Endodermal cell (in vitro differentiated cells): ENCODE data around the gene HABP4. TPM values are rescaled to one million over a fixed set of nuclear protein-coding genes. Genes with fewer than 3 reads are reported as not detected.

Experiments
- DNase-seq: peaks from one replicate; pipeline ENCODE4 v3.0.0-alpha.2; 2017
- H3K27ac ChIP-seq: 2 replicates; pipeline ENCODE4 v1.5.1; 2013; ENCODE audit warnings: mild to moderate bottlenecking, low read depth, low read length, moderate library complexity
- H3K27me3 ChIP-seq: 2 replicates; pipeline ENCODE4 v1.6.1; 2013; ENCODE audit warnings: mild to moderate bottlenecking, low read length, moderate library complexity; ENCODE audit not compliant: insufficient read depth, control insufficient read depth, poor library complexity, severe bottlenecking
- H3K36me3 ChIP-seq: 2 replicates; pipeline ENCODE4 v1.7.0; 2013; ENCODE audit warnings: mild to moderate bottlenecking, low read length, moderate library complexity; ENCODE audit not compliant: control insufficient read depth, insufficient read depth
- H3K4me1 ChIP-seq: one replicate; pipeline ENCODE4 v1.7.0; 2013; ENCODE audit warnings: low read length; ENCODE audit not compliant: control insufficient read depth, insufficient read depth
- H3K4me3 ChIP-seq: 2 replicates; pipeline ENCODE4 v1.5.1; 2013; ENCODE audit warnings: mild to moderate bottlenecking, low read length, moderate library complexity
- H3K9ac ChIP-seq: 2 replicates; pipeline ENCODE4 v1.6.1; 2013; ENCODE audit warnings: mild to moderate bottlenecking, low read length, moderate library complexity; ENCODE audit not compliant: poor library complexity, severe bottlenecking; ENCODE audit errors: extremely low read depth
- H3K9me3 ChIP-seq: 2 replicates; pipeline ENCODE4 v1.6.1; 2013; ENCODE audit warnings: mild to moderate bottlenecking, low read length, moderate library complexity; ENCODE audit not compliant: control insufficient read depth
- H3K27ac Mint-ChIP-seq: 2 replicates; pipeline ENCODE4 v1.8.0; 2020; ENCODE audit warnings: mixed read lengths
- H3K27me3 Mint-ChIP-seq: 2 replicates; pipeline ENCODE4 v1.8.0; 2021; ENCODE audit warnings: mild to moderate bottlenecking, mixed read lengths; ENCODE audit not compliant: insufficient read depth
- H3K36me3 Mint-ChIP-seq: 2 replicates; pipeline ENCODE4 v1.8.0; 2020; ENCODE audit warnings: low read depth, mixed read lengths
- H3K4me1 Mint-ChIP-seq: 2 replicates; pipeline ENCODE4 v1.8.0; 2020; ENCODE audit warnings: mixed read lengths
- H3K4me3 Mint-ChIP-seq: 2 replicates; pipeline ENCODE4 v1.8.0; 2020; ENCODE audit warnings: mild to moderate bottlenecking, moderate library complexity, mixed read lengths
- H3K9me3 Mint-ChIP-seq: 2 replicates; pipeline ENCODE4 v1.8.0; 2020; ENCODE audit warnings: mild to moderate bottlenecking, mixed read lengths
- WGBS, 2 experiments: methylation state at CpG; one replicate each; pipeline versions ENCODE4 v1.1.5 to v1.1.7; 2013; ENCODE audit warnings: missing lambda C conversion rate in 2 of 2, mixed read lengths in 1 of 2; ENCODE audit not compliant: insufficient coverage in 1 of 2, insufficient read length in 1 of 2; 5-methylcytosine and 5-hydroxymethylcytosine counted together
- total RNA-seq, 2 donors: library from RNA; stranded (reverse); fragmentation: NEBNext Ultra II Directional in 1 of 2; extraction: Animal tissue kit (Norgen Biotek cat#: 25700) in 1 of 2; gene quantifications; 2 replicates in 1 of 2; 3 replicates in 1 of 2; pipeline ENCODE4 v1.2.1, GENCODE V29; 2021
- TF ChIP-seq, protein P1 (sequence below): fragments of 200-600 bp; sonication (generic); conservative IDR thresholded peaks from 2 replicates; pipeline ENCODE4 v1.5.0; 2021; ENCODE audit warnings: antibody characterized with exemption, mild to moderate bottlenecking

HABP4 gene
- total RNA-seq, 2 donors from 2014 or later: 10.0 to 12.1 TPM

DNA sequence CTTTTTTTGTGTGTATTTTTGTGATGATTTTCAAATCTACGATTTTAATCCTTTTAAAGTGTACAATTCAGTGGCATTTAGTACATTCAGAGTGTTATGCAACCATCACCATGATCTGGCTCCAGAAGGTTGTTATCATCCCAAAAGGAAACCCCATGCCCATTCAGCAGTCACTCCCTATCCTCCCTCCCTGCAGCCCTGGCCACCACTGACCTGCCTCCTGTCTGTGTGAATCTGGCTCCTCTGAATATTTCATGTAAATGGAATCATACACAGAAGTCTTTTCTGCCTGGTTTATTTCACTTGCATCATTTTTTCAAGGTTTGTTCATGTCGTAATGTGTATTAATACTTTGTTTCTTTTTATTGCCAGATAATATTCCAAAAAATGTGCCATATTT lies 32.5 kb downstream of the HABP4 start:
- TF ChIP-seq, protein P1, sequence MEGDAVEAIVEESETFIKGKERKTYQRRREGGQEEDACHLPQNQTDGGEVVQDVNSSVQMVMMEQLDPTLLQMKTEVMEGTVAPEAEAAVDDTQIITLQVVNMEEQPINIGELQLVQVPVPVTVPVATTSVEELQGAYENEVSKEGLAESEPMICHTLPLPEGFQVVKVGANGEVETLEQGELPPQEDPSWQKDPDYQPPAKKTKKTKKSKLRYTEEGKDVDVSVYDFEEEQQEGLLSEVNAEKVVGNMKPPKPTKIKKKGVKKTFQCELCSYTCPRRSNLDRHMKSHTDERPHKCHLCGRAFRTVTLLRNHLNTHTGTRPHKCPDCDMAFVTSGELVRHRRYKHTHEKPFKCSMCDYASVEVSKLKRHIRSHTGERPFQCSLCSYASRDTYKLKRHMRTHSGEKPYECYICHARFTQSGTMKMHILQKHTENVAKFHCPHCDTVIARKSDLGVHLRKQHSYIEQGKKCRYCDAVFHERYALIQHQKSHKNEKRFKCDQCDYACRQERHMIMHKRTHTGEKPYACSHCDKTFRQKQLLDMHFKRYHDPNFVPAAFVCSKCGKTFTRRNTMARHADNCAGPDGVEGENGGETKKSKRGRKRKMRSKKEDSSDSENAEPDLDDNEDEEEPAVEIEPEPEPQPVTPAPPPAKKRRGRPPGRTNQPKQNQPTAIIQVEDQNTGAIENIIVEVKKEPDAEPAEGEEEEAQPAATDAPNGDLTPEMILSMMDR: no peak
- no peak overlapping the region for H3K9ac ChIP-seq
- no peaks in the 10 kb centered on the region for H3K9me3 ChIP-seq
- WGBS, 2 experiments: 83 to 100% methylated on average over 1 to 2 of the region's 2 CpGs
- no peaks in the 10 kb centered on the region for H3K27me3 Mint-ChIP-seq
- H3K9me3 Mint-ChIP-seq: no peaks in the 10 kb centered on the region
- H3K27ac ChIP-seq: no peak overlapping the region
- no peaks in the 10 kb centered on the region for H3K4me1 ChIP-seq
- no peak overlapping the region for H3K27ac Mint-ChIP-seq
- no peak overlapping the region for H3K4me3 ChIP-seq
- peaks cover 41% of the 10 kb centered on the region for H3K36me3 Mint-ChIP-seq
- no peak for DNase-seq
- H3K36me3 ChIP-seq: peaks cover 3% of the 10 kb centered on the region
- no peaks in the 10 kb centered on the region for H3K4me1 Mint-ChIP-seq
- H3K27me3 ChIP-seq: no peaks in the 10 kb centered on the region
- no peak overlapping the region for H3K4me3 Mint-ChIP-seq

DNA sequence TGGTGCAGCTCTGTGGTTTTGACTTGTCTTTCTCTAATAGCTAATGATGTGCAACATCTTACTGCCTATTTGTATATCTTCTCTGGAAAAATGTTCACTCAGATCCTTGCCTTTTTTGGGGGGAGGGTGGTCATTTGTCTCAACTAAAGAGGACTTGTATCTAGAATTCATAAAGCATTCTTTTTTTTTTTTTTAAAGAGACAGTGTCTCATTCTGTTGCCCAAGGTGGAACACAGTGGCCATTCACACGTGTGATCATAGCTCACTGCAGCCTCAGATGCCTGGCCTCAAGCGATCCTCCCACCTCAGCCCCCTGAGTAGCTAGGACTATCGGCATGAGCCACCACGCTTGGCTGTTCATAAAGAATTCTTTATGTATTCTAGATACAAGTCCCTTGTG lies 33.2 kb downstream of the HABP4 start:
- Histone ChIP-seq H3K4me1 (no peaks in the 10 kb centered on the region), H3K9ac (no peak overlapping the region), H3K9me3 (no peaks in the 10 kb centered on the region), H3K36me3 (peaks cover 3% of the 10 kb centered on the region), H3K4me3 (no peak overlapping the region), H3K27me3 (no peaks in the 10 kb centered on the region), H3K27ac (no peak overlapping the region)
- H3K4me3 Mint-ChIP-seq: no peak overlapping the region
- no peaks in the 10 kb centered on the region for H3K4me1 Mint-ChIP-seq
- H3K27me3 Mint-ChIP-seq: no peaks in the 10 kb centered on the region
- no peak overlapping the region for H3K27ac Mint-ChIP-seq
- DNase-seq: no peak
- H3K9me3 Mint-ChIP-seq: no peaks in the 10 kb centered on the region
- TF ChIP-seq, protein P1: no peak
- peaks cover 45% of the 10 kb centered on the region for H3K36me3 Mint-ChIP-seq
- 95 to 96% methylated on average over 2 to 3 of the region's 4 CpGs for WGBS, 2 experiments

DNA sequence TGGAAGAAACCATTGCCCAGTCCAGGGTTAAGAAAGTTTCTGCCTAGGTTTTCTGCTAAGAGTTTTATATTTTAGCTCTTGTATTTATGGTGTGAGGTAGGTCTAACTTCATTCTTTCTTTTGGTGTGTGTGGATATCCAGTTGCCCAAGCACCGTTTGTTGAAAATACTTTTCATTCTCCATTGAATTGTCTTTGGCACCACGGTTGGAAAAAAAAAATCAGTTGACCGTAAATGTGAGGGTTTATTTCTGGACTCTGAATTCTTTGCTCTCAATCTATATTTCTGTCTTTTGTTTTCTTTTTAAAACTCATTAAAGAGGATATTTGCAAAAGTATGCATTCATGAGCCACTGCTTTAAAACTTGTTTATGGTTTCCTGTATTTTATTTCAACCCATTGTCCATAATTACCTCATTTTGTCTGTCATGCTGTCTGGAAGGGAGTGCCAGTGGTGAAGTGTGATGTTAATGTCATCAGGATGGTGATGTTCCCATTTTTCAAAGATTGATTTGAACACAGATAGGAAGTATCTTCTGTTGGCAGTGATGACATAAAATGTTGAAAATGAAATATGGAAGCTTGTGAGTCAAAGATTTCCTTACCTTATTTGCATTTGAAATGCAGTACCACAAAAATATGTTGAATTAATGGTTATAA lies 33.9 kb downstream of the HABP4 start:
- no peaks in the 10 kb centered on the region for H3K9me3 ChIP-seq
- peaks cover 3% of the 10 kb centered on the region for H3K36me3 ChIP-seq
- H3K27ac Mint-ChIP-seq: no peak overlapping the region
- no peak for DNase-seq
- no peak overlapping the region for H3K9ac ChIP-seq
- no peaks in the 10 kb centered on the region for H3K4me1 ChIP-seq
- no peaks in the 10 kb centered on the region for H3K27me3 Mint-ChIP-seq
- H3K27me3 ChIP-seq: no peaks in the 10 kb centered on the region
- H3K27ac ChIP-seq: no peak overlapping the region
- H3K9me3 Mint-ChIP-seq: no peaks in the 10 kb centered on the region
- H3K4me3 Mint-ChIP-seq: no peak overlapping the region
- peaks cover 48% of the 10 kb centered on the region for H3K36me3 Mint-ChIP-seq
- no peak overlapping the region for H3K4me3 ChIP-seq
- no peaks in the 10 kb centered on the region for H3K4me1 Mint-ChIP-seq
- 72 to 100% methylated on average over 1 to 3 of the region's 3 CpGs for WGBS, 2 experiments
- TF ChIP-seq, protein P1: no peak
